HUES64 (cell line): ENCODE measurements around the gene SSTR5.

ENCODE experiments used
- H3K27ac ChIP-seq: 2 replicates; pipeline ENCODE4 v1.7.0; 2013; ENCODE audit warnings: low read depth, low read length, inconsistent platforms
- H3K27me3 ChIP-seq: 2 replicates; pipeline ENCODE4 v1.6.1; 2013; ENCODE audit warnings: mild to moderate bottlenecking, low read length; ENCODE audit not compliant: insufficient read depth
- H3K36me3 ChIP-seq: 2 replicates; pipeline ENCODE4 v1.6.1; 2013; ENCODE audit warnings: mild to moderate bottlenecking, low read length; ENCODE audit not compliant: insufficient read depth
- H3K4me1 ChIP-seq: 2 replicates; pipeline ENCODE4 v1.6.1; 2013; ENCODE audit warnings: mild to moderate bottlenecking, low read length, moderate library complexity; ENCODE audit not compliant: insufficient read depth
- H3K4me3 ChIP-seq: 2 replicates; pipeline ENCODE4 v1.5.1; 2013; ENCODE audit warnings: mild to moderate bottlenecking, low read length, moderate library complexity
- H3K9ac ChIP-seq: 2 replicates; pipeline ENCODE4 v1.6.1; 2013; ENCODE audit warnings: mild to moderate bottlenecking, low read depth, low read length
- H3K9me3 ChIP-seq: 2 replicates; pipeline ENCODE4 v1.6.1; 2013; ENCODE audit warnings: low read depth, low read length; ENCODE audit not compliant: insufficient read depth
- WGBS: fragments of 150-250, 120-280 bp; methylation state at CpG from one replicate; pipeline ENCODE4 v1.1.7; 2013; ENCODE audit warnings: missing lambda C conversion rate; 5-methylcytosine and 5-hydroxymethylcytosine counted together

SSTR5 gene

GRCh38 chr16:1068451-1068850 lies 4.1 kb upstream of the SSTR5 start:
- WGBS, result 92% methylated on average over 18 of the region's 18 CpGs
- H3K4me1 ChIP-seq, result 0 out of 2 replicates have a peak, but pooled peaks cover 6% of the 10 kb centered on the region
- no peak overlapping the region for H3K4me3 ChIP-seq
- no peak overlapping the region for H3K27ac ChIP-seq
- H3K36me3 ChIP-seq, result no peaks in the 10 kb centered on the region
- peaks cover 17% of the 10 kb centered on the region for H3K27me3 ChIP-seq
- H3K9ac ChIP-seq, result no peak overlapping the region
- no peaks in the 10 kb centered on the region for H3K9me3 ChIP-seq

DNA sequence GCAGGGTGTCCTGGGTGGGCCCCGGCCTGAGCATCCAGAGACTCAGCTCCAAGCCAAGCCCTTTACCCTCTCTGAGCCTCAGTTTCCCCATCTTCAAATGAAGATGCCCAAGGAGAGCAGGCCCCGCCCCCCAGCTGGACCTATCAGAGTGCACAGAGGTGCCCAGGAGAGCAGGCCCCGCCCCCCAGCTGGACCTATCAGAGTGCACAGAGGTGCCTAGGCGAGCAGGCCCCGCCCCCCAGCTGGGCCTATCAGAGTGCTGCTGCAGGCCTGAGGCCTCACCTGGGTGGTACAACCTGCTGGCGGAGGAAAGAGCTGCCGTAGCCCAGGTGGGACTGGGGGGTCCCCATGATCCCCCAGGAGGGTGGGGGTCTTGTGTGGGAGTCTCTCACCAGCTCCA lies 3.4 kb upstream of the SSTR5 start:
- Histone ChIP-seq H3K36me3 (no peaks in the 10 kb centered on the region), H3K4me3 (no peak overlapping the region), H3K9ac (no peak overlapping the region), H3K9me3 (no peaks in the 10 kb centered on the region), H3K4me1 (0 out of 2 replicates have a peak, but pooled peaks cover 6% of the 10 kb centered on the region), H3K27ac (no peak overlapping the region), H3K27me3 (peaks cover 17% of the 10 kb centered on the region)
- WGBS, result 93% methylated on average over 7 of the region's 7 CpGs

DNA sequence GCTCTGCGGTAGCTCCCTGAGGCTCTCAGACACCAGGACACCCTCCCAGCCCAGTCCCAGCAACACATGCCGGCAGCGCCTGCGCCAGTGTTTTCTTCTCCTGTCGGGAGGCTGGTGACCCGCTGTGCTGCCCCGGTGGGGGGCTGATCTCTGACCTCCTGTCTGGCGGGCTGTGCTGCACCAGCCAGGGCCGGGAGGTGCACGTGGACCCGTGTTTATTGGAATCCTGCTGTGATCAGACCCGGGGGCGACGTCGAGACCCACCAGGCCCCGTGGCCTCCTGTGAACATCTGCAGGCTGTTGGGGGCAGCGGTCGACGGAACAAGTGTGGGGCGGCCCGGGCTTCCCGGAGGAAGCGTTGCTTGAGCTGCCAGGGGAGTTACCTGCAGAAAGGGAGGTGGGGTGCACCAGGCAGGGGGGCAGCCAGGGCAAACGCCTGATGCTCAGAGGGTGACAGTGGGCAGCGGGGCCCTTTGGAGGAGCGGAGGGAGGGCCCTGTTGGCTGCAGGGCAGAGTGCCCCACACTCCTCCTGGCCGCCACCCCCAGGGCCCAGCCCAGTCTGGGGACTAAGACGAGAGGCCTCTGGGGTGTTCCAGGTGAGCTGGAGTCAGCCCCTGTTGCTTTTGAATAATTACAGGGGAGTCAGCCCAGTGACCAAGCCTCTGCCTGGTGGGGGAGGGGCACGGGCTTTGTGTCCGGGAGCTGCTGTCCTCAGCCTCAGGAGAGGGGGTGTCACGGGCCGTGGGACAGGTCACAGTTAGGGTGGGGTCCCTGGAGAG lies 2.3 kb upstream of the SSTR5 start:
- whole genome bisulfite sequencing, result 51% methylated on average over 32 of the region's 32 CpGs
- Histone ChIP-seq H3K27me3 (peaks cover 20% of the 10 kb centered on the region), H3K27ac (no peak overlapping the region), H3K9ac (no peak overlapping the region), H3K4me3 (no peak overlapping the region), H3K36me3 (no peaks in the 10 kb centered on the region), H3K9me3 (no peaks in the 10 kb centered on the region), H3K4me1 (0 out of 2 replicates have a peak, but pooled peaks cover 6% of the 10 kb centered on the region)

- Histone ChIP-seq H3K4me3 (no peak overlapping the region), H3K9me3 (no peaks in the 10 kb centered on the region), H3K27ac (no peak overlapping the region), H3K36me3 (no peaks in the 10 kb centered on the region), H3K27me3 (peaks cover 20% of the 10 kb centered on the region), H3K4me1 (0 out of 2 replicates have a peak, but pooled peaks cover 6% of the 10 kb centered on the region), H3K9ac (no peak overlapping the region)
- 66% methylated on average over 16 of the region's 16 CpGs for WGBS
Measured at GRCh38 chr16:1070864-1071408, 1.6 kb upstream of the SSTR5 start.

DNA sequence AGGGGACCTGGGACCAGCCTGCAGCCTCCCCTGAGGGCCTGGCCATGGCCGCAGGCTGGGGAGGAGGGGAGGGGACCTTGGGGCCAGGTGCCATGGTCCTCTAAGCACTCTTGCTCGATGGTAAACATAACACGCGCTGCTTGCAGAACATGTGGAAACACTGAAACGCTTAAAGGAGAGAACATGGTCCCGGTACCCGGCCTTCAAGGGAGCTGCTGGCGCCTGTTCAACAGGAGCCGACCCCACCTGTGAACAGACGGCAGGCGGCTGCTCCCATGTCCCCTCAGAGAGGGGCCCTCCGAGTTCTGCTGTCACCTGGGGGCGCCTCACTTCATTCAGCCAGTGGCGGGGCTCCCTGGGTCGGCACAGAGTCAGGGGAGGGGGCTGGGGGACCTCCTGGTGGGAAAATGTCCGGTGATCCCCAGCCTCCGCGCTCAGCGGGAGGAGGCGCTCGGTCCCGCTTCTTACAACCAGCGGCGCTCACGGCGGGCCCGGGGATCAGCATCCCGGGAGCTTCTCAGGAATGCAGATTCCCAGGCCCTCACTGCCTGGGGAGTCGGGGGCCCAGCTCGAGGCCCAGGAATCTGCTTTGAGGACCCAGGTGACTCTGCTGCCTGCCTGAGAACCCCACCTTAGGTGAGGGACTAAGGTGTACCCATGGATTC lies 854 bp upstream of the SSTR5 start:
- H3K4me3 ChIP-seq, result no peak overlapping the region; the same call in 1 of the 2 replicates
- peaks cover 20% of the 10 kb centered on the region for H3K27me3 ChIP-seq
- H3K9ac ChIP-seq, result no peak overlapping the region

GRCh38 chr16:1073262-1073558 lies 663 bp downstream of the SSTR5 start:
- Histone ChIP-seq H3K36me3 (no peaks in the 10 kb centered on the region), H3K4me1 (0 out of 2 replicates have a peak, but pooled peaks cover 6% of the 10 kb centered on the region), H3K27ac (no peak overlapping the region), H3K27me3 (peaks cover 20% of the 10 kb centered on the region), H3K9ac (no peak overlapping the region), H3K9me3 (no peaks in the 10 kb centered on the region), H3K4me3 (no peak overlapping the region)
- 82% methylated on average over 13 of the region's 13 CpGs for WGBS

More for the DNA sequence above, 854 bp upstream of the SSTR5 start:
- no peaks in the 10 kb centered on the region for H3K36me3 ChIP-seq
- H3K4me1 ChIP-seq, result 0 out of 2 replicates have a peak, but pooled peaks cover 6% of the 10 kb centered on the region
- H3K27ac ChIP-seq, result no peak overlapping the region
- 40% methylated on average over 29 of the region's 30 CpGs for WGBS
- no peaks in the 10 kb centered on the region for H3K9me3 ChIP-seq

DNA sequence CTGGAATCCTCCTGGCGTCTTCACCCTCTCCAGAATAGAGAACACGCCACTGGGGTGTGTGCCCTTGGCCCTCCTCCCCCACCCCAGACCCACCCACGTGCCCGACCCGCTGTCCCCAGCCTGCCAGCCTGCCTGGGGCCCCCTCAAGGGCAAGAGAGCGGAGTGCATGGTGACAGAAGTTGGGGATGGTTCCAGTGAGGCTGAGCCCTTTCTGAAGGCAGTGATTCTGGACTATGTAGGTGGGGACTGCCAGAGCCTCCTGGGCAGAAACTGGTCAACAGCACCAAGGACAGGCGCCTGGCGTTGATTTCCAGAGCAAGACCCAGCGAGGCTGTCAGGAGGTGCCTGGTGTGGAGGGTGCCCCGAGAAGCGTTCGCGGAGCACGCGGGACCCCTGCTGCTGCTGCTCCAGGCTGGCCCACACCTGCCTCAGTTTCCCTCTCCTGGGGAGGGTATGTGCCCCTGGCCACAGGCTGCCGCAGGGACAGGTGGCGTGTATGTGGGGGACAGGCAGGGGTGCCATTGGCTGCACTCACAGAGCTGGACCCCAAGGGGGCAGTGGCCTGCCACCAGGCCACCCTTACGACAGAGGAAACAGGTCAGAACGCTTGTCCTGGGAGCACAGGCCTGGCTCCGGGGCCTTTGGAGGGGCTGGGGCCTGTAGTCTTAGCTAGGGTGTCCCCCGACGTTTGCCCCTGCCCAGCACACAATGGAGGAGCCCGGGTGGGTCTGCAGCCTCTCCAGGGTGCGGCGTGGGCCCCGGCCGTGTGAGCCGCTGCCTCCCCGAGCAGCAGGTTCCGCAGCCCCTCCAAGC lies 1.2 kb downstream of the SSTR5 start:
- no peak overlapping the region for H3K9ac ChIP-seq
- H3K4me3 ChIP-seq, result no peak overlapping the region
- no peaks in the 10 kb centered on the region for H3K9me3 ChIP-seq
- peaks cover 20% of the 10 kb centered on the region for H3K27me3 ChIP-seq
- 85% methylated on average over 30 of the region's 30 CpGs for WGBS
- H3K36me3 ChIP-seq, result no peaks in the 10 kb centered on the region
- H3K27ac ChIP-seq, result no peak overlapping the region
- H3K4me1 ChIP-seq, result 0 out of 2 replicates have a peak, but pooled peaks cover 6% of the 10 kb centered on the region

DNA sequence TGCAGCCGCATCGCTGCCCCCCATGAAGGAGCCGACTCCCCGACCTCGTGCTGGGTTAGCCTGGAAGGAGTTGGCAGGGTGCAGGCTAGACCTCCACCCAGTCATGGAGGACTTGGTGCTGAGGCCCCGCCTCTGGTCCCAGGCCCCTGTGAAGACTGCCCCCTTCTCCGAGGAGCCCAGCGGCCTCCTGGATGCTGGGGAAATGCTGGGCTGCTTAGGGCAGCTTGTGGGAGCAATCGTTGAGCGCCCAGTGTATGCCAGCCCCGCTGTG lies 1.8 kb downstream of the SSTR5 start:
- Histone ChIP-seq H3K4me1 (0 out of 2 replicates have a peak, but pooled peaks cover 6% of the 10 kb centered on the region), H3K36me3 (no peaks in the 10 kb centered on the region), H3K9ac (no peak overlapping the region), H3K27me3 (peaks cover 20% of the 10 kb centered on the region), H3K27ac (no peak overlapping the region), H3K4me3 (no peak overlapping the region), H3K9me3 (no peaks in the 10 kb centered on the region)
- 77% methylated on average over 11 of the region's 11 CpGs for WGBS

DNA sequence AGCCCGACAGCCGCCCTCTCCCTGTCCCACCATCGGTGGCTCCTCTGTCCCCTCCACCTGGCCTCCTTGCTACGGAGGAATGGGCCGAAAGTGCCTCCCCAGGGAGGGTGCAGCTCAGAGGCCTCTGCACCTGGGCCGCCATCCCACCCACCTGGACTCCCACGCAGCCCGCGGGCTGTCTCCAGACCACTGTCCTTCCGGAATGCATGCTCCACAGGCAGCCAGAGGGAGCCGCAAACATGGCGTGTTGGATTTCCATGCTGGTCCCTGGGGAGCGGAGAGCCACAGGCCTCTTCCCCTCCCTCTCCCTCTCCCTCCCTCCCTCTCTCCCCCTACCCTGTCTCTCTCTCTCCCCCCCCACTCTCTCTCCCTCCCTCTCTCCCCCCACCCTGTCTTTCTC lies 3.0 kb downstream of the SSTR5 start:
- H3K9ac ChIP-seq, result no peak overlapping the region
- no peaks in the 10 kb centered on the region for H3K9me3 ChIP-seq
- 79% methylated on average over 13 of the region's 13 CpGs for WGBS
- no peak overlapping the region for H3K4me3 ChIP-seq
- 0 out of 2 replicates have a peak, but pooled peaks cover 2% of the 10 kb centered on the region for H3K4me1 ChIP-seq
- no peaks in the 10 kb centered on the region for H3K36me3 ChIP-seq
- H3K27ac ChIP-seq, result no peak overlapping the region
- H3K27me3 ChIP-seq, result peaks cover 20% of the 10 kb centered on the region

DNA sequence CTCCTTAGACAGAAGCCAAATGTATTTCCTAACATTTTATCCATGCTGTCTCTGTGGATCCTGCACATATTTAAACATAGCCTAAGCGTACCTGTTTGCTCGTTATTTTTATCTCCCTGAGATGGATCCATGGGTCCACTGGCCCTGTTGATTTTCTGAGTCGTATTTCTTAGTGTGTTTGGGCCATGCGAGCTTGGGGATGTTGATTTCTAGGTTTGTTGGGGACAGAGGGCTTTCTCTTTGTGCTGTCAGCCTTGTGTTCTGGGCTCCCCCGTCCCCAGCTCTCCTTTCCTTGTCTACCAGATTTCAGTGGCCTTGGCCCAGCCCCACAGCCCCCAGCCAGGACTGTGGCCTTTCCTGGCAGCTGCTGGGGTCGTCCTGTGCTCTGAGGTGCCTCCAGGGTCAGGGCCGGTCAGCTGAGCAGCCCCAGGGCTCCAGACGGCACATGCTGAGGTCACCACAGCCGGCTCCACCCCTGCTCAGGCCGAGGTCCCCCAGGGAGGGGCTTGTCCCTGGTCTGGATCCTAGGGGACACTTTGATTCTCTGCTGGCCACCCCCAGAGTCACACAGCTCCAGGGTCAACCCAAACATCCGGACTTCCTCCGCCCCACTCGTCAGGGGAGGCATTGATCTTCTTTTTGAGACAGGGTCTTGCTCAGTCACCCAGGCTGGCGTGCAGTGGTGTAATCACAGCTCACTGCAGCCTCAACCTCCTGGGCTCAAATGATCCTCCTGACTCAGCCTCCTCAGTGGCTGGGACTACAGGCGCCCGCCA lies 4.4 kb downstream of the SSTR5 start:
- peaks cover 16% of the 10 kb centered on the region for H3K27me3 ChIP-seq
- 71% methylated on average over 16 of the region's 16 CpGs for WGBS
- no peak overlapping the region for H3K9ac ChIP-seq
- no peaks in the 10 kb centered on the region for H3K4me1 ChIP-seq
- no peak overlapping the region for H3K27ac ChIP-seq
- H3K9me3 ChIP-seq, result no peaks in the 10 kb centered on the region
- H3K36me3 ChIP-seq, result no peaks in the 10 kb centered on the region
- no peak overlapping the region for H3K4me3 ChIP-seq
